A673 (cell line): Measurements from ENCODE around the gene SCN4A. TPM values are rescaled to one million over a fixed set of nuclear protein-coding genes. Genes with fewer than 3 reads are reported as not detected.
"Not testable (repeated sequence)": the region's sequence is repeated elsewhere in the genome, so short reads cannot be mapped to it uniquely, and the experiment has no call there.

Experiments
- BruUV-seq: library from RNA; stranded (reverse); fragments of 400-500 nt; replicated peaks from 2 replicates; lab custom pipeline; 2021; lab: Mats Ljungman, UMichigan
- CTCF ChIA-PET: fragments of 300-600 bp; sonication (Branson Sonifier 250); formaldehyde crosslinking; loops from one replicate; lab custom pipeline; 2022; ENCODE audit warnings: antibody characterized with exemption; lab: Charles Lee
- POLR2A ChIA-PET: fragments of 300-600 bp; sonication (Branson Sonifier 250); formaldehyde crosslinking; loops from one replicate; lab custom pipeline; 2022; ENCODE audit warnings: antibody characterized with exemption; ENCODE audit not compliant: low non-redundant PET; lab: Charles Lee
- DNase-seq: peaks from one replicate; pipeline ENCODE4 v3.0.0-alpha.2; 2015; ENCODE audit warnings: low spot score
- H3K27ac ChIP-seq: fragments of 200-600 bp; sonication (generic); 2 replicates; pipeline ENCODE4 v1.5.1; 2016; ENCODE audit warnings: mixed run types, low read depth, mild to moderate bottlenecking, mixed read lengths, antibody characterized with exemption, low read length; ENCODE audit not compliant: poor library complexity, severe bottlenecking
- H3K27me3 ChIP-seq: fragments of 200-600 bp; sonication (generic); replicated peaks from 2 replicates; pipeline ENCODE4 v1.6.1; 2017; ENCODE audit warnings: mixed run types, low read depth, mild to moderate bottlenecking, mixed read lengths, antibody characterized with exemption, low read length; ENCODE audit not compliant: insufficient read depth, poor library complexity
- H3K36me3 ChIP-seq: fragments of 200-600 bp; sonication (generic); 2 replicates; pipeline ENCODE4 v1.6.1; 2016; ENCODE audit warnings: mixed run types, mild to moderate bottlenecking, mixed read lengths, antibody characterized with exemption, low read length; ENCODE audit not compliant: insufficient read depth, poor library complexity, severe bottlenecking
- H3K4me1 ChIP-seq: fragments of 200-600 bp; sonication (generic); 2 replicates; pipeline ENCODE4 v1.6.1; 2017; ENCODE audit warnings: mixed run types, mild to moderate bottlenecking, mixed read lengths, antibody characterized with exemption, low read length; ENCODE audit not compliant: insufficient read depth, poor library complexity, severe bottlenecking
- H3K4me3 ChIP-seq: fragments of 200-600 bp; sonication (generic); 2 replicates; pipeline ENCODE4 v1.5.1; 2016; ENCODE audit warnings: low read depth, mixed run types, mild to moderate bottlenecking, mixed read lengths, low read length; ENCODE audit not compliant: poor library complexity, severe bottlenecking
- H3K9me3 ChIP-seq: fragments of 200-600 bp; sonication (generic); 2 replicates; pipeline ENCODE4 v1.6.1; 2016; ENCODE audit warnings: mixed run types, low read depth, mild to moderate bottlenecking, mixed read lengths, antibody characterized with exemption, low read length; ENCODE audit not compliant: poor library complexity, severe bottlenecking
- CTCF ChIP-seq: fragments of 300-800, 200-600 bp; sonication (generic); conservative IDR thresholded peaks from 2 replicates; pipeline ENCODE4 v1.5.1; 2017; ENCODE audit warnings: low read depth, mild to moderate bottlenecking, antibody characterized with exemption, low read length, moderate library complexity, mixed read lengths
- intact Hi-C: fragments of 100-400 bp; cut with micrococcal nuclease; formaldehyde crosslinking; loops from one replicate; pipeline ENCODE4 v1.10.0; 2022; ENCODE audit not compliant: unreplicated experiment
- total RNA-seq: library from RNA; stranded (reverse); gene quantifications from 2 replicates; pipeline ENCODE4 v1.2.3, GENCODE V29; 2021

The SCN4A gene
- total RNA-seq, 1 experiment from 2014 or later = 0.56 TPM

GRCh38 chr17:63892316-63893037, 80.2 kb downstream of the SCN4A start:
- H3K36me3 ChIP-seq, CTCF ChIA-PET, H3K27ac ChIP-seq, POLR2A ChIA-PET, H3K4me3 ChIP-seq, BruUV-seq, intact Hi-C loops, H3K9me3 ChIP-seq, DNase-seq, H3K27me3 ChIP-seq, H3K4me1 ChIP-seq: not testable (repeated sequence)

GRCh38 chr17:63889026-63889848, 83.5 kb downstream of the SCN4A start:
- H3K27ac ChIP-seq, H3K9me3 ChIP-seq, intact Hi-C loops, BruUV-seq, H3K36me3 ChIP-seq, H3K27me3 ChIP-seq, POLR2A ChIA-PET, H3K4me1 ChIP-seq, H3K4me3 ChIP-seq: not testable (repeated sequence)
- TF ChIP-seq CTCF = peak; percentile 52
- CTCF ChIA-PET = interaction anchor here (0.8 to 1.0 kb wide), 2 partner anchors 61 to 244 kb away, joined by 3 to 4 read pairs; no protein-coding TSS in a partner anchor
- peak; percentile 59 for DNase-seq

Other genes with a start within 250 kb of the SCN4A start
- gene STRADA, start 231.1 kb downstream of the SCN4A start, total RNA-seq = 56.3 and 62.8 TPM in 2 replicates
- 91.9 and 104 TPM in 2 replicates for gene CCDC47, start 199.3 kb downstream of the SCN4A start, total RNA-seq
- 148 and 149 TPM in 2 replicates for gene DDX42, start 198.7 kb downstream of the SCN4A start, total RNA-seq
- 302 and 305 TPM in 2 replicates for gene PSMC5, start 145.5 kb downstream of the SCN4A start, total RNA-seq
- gene FTSJ3, start 145.3 kb downstream of the SCN4A start, total RNA-seq = 81.0 and 90.4 TPM in 2 replicates
- 71.9 and 89.4 TPM in 2 replicates for gene SMARCD2, start 130.2 kb downstream of the SCN4A start, total RNA-seq
- not detected in 2 replicates for gene CSH2, start 99.2 kb downstream of the SCN4A start, total RNA-seq
- gene GH2, start 91.0 kb downstream of the SCN4A start, total RNA-seq = not detected in 2 replicates
- gene CSH1, start 76.3 kb downstream of the SCN4A start, total RNA-seq = not detected in 2 replicates
- gene CSHL1, start 61.7 kb downstream of the SCN4A start, total RNA-seq = not detected in 2 replicates
- gene GH1, start 54.1 kb downstream of the SCN4A start, total RNA-seq = not detected in 2 replicates
- gene CD79B, start 40.6 kb downstream of the SCN4A start, total RNA-seq = 0.39 and 0.72 TPM in 2 replicates
- gene PRR29, start 25.4 kb upstream of the SCN4A start, total RNA-seq = 0.37 TPM in 1 of 2 replicates, not detected in the other
- 0.99 and 1.2 TPM in 2 replicates for gene ICAM2, start 47.7 kb upstream of the SCN4A start, total RNA-seq
- 6.7 and 8.0 TPM in 2 replicates for gene ERN1, start 157.2 kb upstream of the SCN4A start, total RNA-seq